ENCODE results near the gene YPEL4.

The YPEL4 gene

GRCh38 chr11:57659669-57660068, 10.0 kb upstream of the YPEL4 start:
- Histone ChIP-seq H3K4me3 (ENCODE audit: low read depth in 1 of 2, low read length in 2 of 2) (no peak overlapping the region), H3K27ac (ENCODE audit: low read length) (no peak overlapping the region), H3K4me1 (ENCODE audit: insufficient read depth, low read length) (peaks cover 35% of the 10 kb centered on the region), H3K9me3 (ENCODE audit: insufficient read depth, low read length, severe bottlenecking) (no peaks in the 10 kb centered on the region), H4K20me1 (ENCODE audit: insufficient read depth, low read length) (0 out of 2 replicates have a peak, but pooled peaks cover 11% of the 10 kb centered on the region), H3K4me2 (ENCODE audit: insufficient read depth, low read length) (peak overlapping the region; percentile 5; the same call in 1 of the 2 replicates), H3K9ac (ENCODE audit: low read depth, low read length) (no peak overlapping the region), H3K36me3 (ENCODE audit: insufficient read depth, low read length) (peaks cover 30% of the 10 kb centered on the region), H2AFZ (ENCODE audit: low read depth, low read length) (no peak overlapping the region), H3K79me2 (ENCODE audit: insufficient read depth, low read length) (peaks cover 36% of the 10 kb centered on the region), H3K27me3 (ENCODE audit: insufficient read depth, low read length, poor library complexity) (no peaks in the 10 kb centered on the region)
- no peak for TF ChIP-seq EZH2 (IDR thresholded peaks at IDR 0.05; ENCODE audit: borderline replicate concordance, low read depth, low read length, severe bottlenecking)
- no peak for TF ChIP-seq CTCF (IDR thresholded peaks at IDR 0.05; ENCODE audit: borderline replicate concordance, extremely low read depth, low read length, poor library complexity, severe bottlenecking)
- no peak for ATAC-seq (ENCODE audit: insufficient read depth, low read depth)
- DNase-seq = no peak

DNA sequence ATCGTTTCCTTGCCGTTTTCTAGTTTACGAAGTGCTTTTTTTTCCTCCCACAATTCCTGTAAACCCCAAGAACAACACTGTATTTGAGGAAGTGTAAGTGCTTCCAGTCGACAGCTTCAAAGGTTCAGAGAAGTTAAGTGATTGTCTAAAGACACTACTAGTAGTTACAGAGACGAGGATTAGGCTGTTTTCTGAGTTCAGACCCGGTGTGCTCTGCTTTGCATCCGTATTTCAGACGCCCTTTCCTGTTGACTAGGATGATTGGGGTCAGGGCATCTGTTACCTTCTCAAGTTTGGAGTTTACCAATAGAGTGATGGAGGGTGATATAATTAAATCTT, 8.3 kb upstream of the YPEL4 start:
- H2AFZ ChIP-seq (ENCODE audit: low read depth, low read length) = peak overlapping the region; percentile 88
- 0 out of 2 replicates have a peak, but pooled peaks cover 11% of the 10 kb centered on the region for H4K20me1 ChIP-seq (ENCODE audit: insufficient read depth, low read length)
- no peaks in the 10 kb centered on the region for H3K27me3 ChIP-seq (ENCODE audit: insufficient read depth, low read length, poor library complexity)
- no peak for TF ChIP-seq EZH2 (IDR thresholded peaks at IDR 0.05; ENCODE audit: borderline replicate concordance, low read depth, low read length, severe bottlenecking)
- TF ChIP-seq CTCF (IDR thresholded peaks at IDR 0.05; ENCODE audit: borderline replicate concordance, extremely low read depth, low read length, poor library complexity, severe bottlenecking) = no peak
- H3K9me3 ChIP-seq (ENCODE audit: insufficient read depth, low read length, severe bottlenecking) = no peaks in the 10 kb centered on the region
- peak overlapping the region; percentile 94 for H3K27ac ChIP-seq (ENCODE audit: low read length)
- peaks cover 36% of the 10 kb centered on the region for H3K4me1 ChIP-seq (ENCODE audit: insufficient read depth, low read length)
- no peak for DNase-seq
- peak overlapping the region; percentile 85 for H3K4me2 ChIP-seq (ENCODE audit: insufficient read depth, low read length)
- no peak for ATAC-seq (ENCODE audit: insufficient read depth, low read depth)
- H3K36me3 ChIP-seq (ENCODE audit: insufficient read depth, low read length) = peaks cover 30% of the 10 kb centered on the region
- H3K9ac ChIP-seq (ENCODE audit: low read depth, low read length) = peak overlapping the region; percentile 72
- H3K4me3 ChIP-seq (ENCODE audit: low read depth in 1 of 2, low read length in 2 of 2) = peak overlapping the region; percentile 88 to 94
- peaks cover 36% of the 10 kb centered on the region for H3K79me2 ChIP-seq (ENCODE audit: insufficient read depth, low read length)

DNA sequence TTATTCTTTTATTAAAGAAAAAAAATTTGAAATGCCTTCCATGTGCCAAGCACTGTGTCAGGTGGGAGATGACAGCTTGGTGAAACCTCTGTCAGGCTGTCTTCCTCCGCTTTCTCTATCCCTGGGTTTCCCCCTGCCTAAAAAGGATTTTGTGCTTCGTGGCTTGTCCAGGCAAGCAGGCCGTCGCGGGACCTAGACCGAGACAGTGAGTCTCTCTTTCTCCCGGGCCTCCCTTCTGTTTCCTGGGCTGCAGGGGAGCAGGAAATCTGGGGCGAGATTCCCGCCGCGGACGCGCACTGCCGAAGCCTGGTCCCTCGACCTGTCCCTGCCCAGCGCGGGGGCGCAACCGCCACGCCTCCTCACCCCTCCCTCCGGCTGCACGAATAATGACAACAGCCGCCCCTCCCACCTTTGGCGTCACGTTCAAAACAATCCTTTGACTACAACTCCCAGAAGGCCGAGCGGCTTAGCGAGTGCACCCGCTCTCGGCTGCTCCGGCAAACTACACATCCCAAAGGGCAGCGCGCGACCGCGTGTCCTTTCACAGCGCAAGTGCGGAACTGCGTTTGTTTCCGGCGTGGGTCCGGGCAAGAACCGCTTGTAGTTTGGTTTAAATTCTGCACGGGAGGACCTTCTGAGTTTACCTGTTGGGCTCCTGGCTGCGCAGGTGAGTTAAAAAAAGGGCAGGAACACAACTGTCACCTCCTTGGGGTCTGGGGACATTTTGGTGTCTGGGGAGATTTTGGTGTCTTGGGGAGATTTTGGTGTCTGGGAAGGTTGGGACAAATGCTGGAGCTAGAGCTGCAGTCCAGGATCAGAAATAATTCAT, 7.7 kb upstream of the YPEL4 start, which contains the start of gene CLP1:
Gene CLP1, plus strand, starts transcription at position 569 of the 829 bp plus-strand sequence. CDS start 1,715 bp downstream, outside the sequence.
- peak within 1 kb of the TSS; percentile 94 for H3K27ac ChIP-seq (ENCODE audit: low read length)
- H3K9me3 ChIP-seq (ENCODE audit: insufficient read depth, low read length, severe bottlenecking) = no peaks in the 10 kb centered on the region
- TF ChIP-seq CTCF (IDR thresholded peaks at IDR 0.05; ENCODE audit: borderline replicate concordance, extremely low read depth, low read length, poor library complexity, severe bottlenecking) = no peak
- TF ChIP-seq EZH2 (IDR thresholded peaks at IDR 0.05; ENCODE audit: borderline replicate concordance, low read depth, low read length, severe bottlenecking) = no peak
- H2AFZ ChIP-seq (ENCODE audit: low read depth, low read length) = peak within 1 kb of the TSS; percentile 99
- H3K9ac ChIP-seq (ENCODE audit: low read depth, low read length) = peak within 1 kb of the TSS; percentile 72
- H3K27me3 ChIP-seq (ENCODE audit: insufficient read depth, low read length, poor library complexity) = no peaks in the 10 kb centered on the region
- peak; percentile 99 for DNase-seq
- H3K79me2 ChIP-seq (ENCODE audit: insufficient read depth, low read length) = peaks cover 36% of the 10 kb centered on the region
- H3K4me3 ChIP-seq (ENCODE audit: low read depth in 1 of 2, low read length in 2 of 2) = peak within 1 kb of the TSS; percentile 88 to 94
- peaks cover 29% of the 10 kb centered on the region for H3K36me3 ChIP-seq (ENCODE audit: insufficient read depth, low read length)
- H4K20me1 ChIP-seq (ENCODE audit: insufficient read depth, low read length) = 0 out of 2 replicates have a peak, but pooled peaks cover 11% of the 10 kb centered on the region
- ATAC-seq (ENCODE audit: insufficient read depth, low read depth) = peak; percentile 97
- H3K4me1 ChIP-seq (ENCODE audit: insufficient read depth, low read length) = peaks cover 42% of the 10 kb centered on the region
- H3K4me2 ChIP-seq (ENCODE audit: insufficient read depth, low read length) = peak within 1 kb of the TSS; percentile 85
